ENCODE results near the gene CFAP61. TPM values are rescaled to one million over a fixed set of nuclear protein-coding genes. Genes with fewer than 3 reads are reported as not detected.

The CFAP61 gene
- total RNA-seq, 4 donors from 2014 or later: 0.34 to 1.6 (median 1.1) TPM

GRCh38 chr20:20338133-20338730 is 285.9 kb downstream of the CFAP61 start:
- no peaks in the 10 kb centered on the region for H3K4me1 ChIP-seq
- intact Hi-C loops (cut with DNase I): no loop called here

GRCh38 chr20:20340443-20340842 is 288.1 kb downstream of the CFAP61 start:
- no peaks in the 10 kb centered on the region for H3K36me3 ChIP-seq
- intact Hi-C loops (cut with DNase I): no loop called here
- H3K9me3 ChIP-seq: no peaks in the 10 kb centered on the region
- TF ChIP-seq POLR2A (IDR thresholded peaks at IDR 0.05) (no peak), CTCF (IDR thresholded peaks at IDR 0.05) (no peak)
- DNase-seq: no peak
- no peaks in the 10 kb centered on the region for H3K27me3 ChIP-seq
- WGBS, 2 donors: 94 to 95% methylated on average over 16 of the region's 16 CpGs
- H3K27ac ChIP-seq: no peak overlapping the region
- H3K4me3 ChIP-seq (replicated peaks in 1 of 3): no peak overlapping the region
- no peaks in the 10 kb centered on the region for H3K4me1 ChIP-seq

More at GRCh38 chr20:20338133-20338730, 285.9 kb downstream of the CFAP61 start:
- WGBS, 2 donors: 93 to 94% methylated on average over 14 of the region's 14 CpGs
- Histone ChIP-seq H3K36me3 (no peaks in the 10 kb centered on the region), H3K27me3 (no peaks in the 10 kb centered on the region), H3K9me3 (no peaks in the 10 kb centered on the region), H3K4me3 (replicated peaks in 1 of 3) (no peak overlapping the region), H3K27ac (no peak overlapping the region)
- no peak for DNase-seq
- TF ChIP-seq CTCF (IDR thresholded peaks at IDR 0.05) (no peak), POLR2A (IDR thresholded peaks at IDR 0.05) (no peak)

GRCh38 chr20:20341371-20341770 is 289.0 kb downstream of the CFAP61 start:
- no peak overlapping the region for H3K4me3 ChIP-seq (replicated peaks in 1 of 3)
- H3K4me1 ChIP-seq: no peaks in the 10 kb centered on the region
- no peaks in the 10 kb centered on the region for H3K36me3 ChIP-seq
- no peaks in the 10 kb centered on the region for H3K27me3 ChIP-seq
- 60 to 74% methylated on average over 4 of the region's 4 CpGs for WGBS, 2 donors
- TF ChIP-seq POLR2A (IDR thresholded peaks at IDR 0.05) (no peak), CTCF (IDR thresholded peaks at IDR 0.05) (no peak)
- DNase-seq: no peak
- H3K9me3 ChIP-seq: no peaks in the 10 kb centered on the region
- H3K27ac ChIP-seq: no peak overlapping the region
- intact Hi-C loops (cut with DNase I): no loop called here

GRCh38 chr20:20342066-20342465 is 289.7 kb downstream of the CFAP61 start:
- Histone ChIP-seq H3K4me1 (no peaks in the 10 kb centered on the region), H3K27ac (no peak overlapping the region), H3K9me3 (no peaks in the 10 kb centered on the region), H3K36me3 (no peaks in the 10 kb centered on the region), H3K4me3 (replicated peaks in 1 of 3) (no peak overlapping the region), H3K27me3 (no peaks in the 10 kb centered on the region)
- WGBS, 2 donors: 75 to 76% methylated on average over 5 of the region's 5 CpGs
- intact Hi-C loops (cut with DNase I): no loop called here
- DNase-seq: no peak
- no peak for TF ChIP-seq CTCF (IDR thresholded peaks at IDR 0.05)
- TF ChIP-seq POLR2A (IDR thresholded peaks at IDR 0.05): no peak

- no peak overlapping the region for H3K27ac ChIP-seq
- H3K36me3 ChIP-seq: no peaks in the 10 kb centered on the region
- TF ChIP-seq CTCF (IDR thresholded peaks at IDR 0.05) (no peak), POLR2A (IDR thresholded peaks at IDR 0.05) (no peak)
- H3K9me3 ChIP-seq: no peaks in the 10 kb centered on the region
- no peaks in the 10 kb centered on the region for H3K4me1 ChIP-seq
- intact Hi-C loops (cut with DNase I): no loop called here
- H3K4me3 ChIP-seq (replicated peaks in 1 of 3): no peak overlapping the region
- 51 to 67% methylated on average over 6 to 7 of the region's 7 CpGs for WGBS, 2 donors
- DNase-seq: no peak
- no peaks in the 10 kb centered on the region for H3K27me3 ChIP-seq
These were observed 291.6 kb downstream of the CFAP61 start for GRCh38 chr20:20343932-20344331.

Data from thyroid gland (tissue), 4 donors.